Activated CD4-positive, alpha-beta memory T cell treated with anti-CD3 and anti-CD28 coated beads, Interleukin-2, amount 10 ng/mL, durations not matched to agents 7 days and 5 days (primary cell): ENCODE measurements around the gene PLAAT2. TPM values are rescaled to one million over a fixed set of nuclear protein-coding genes. Genes with fewer than 3 reads are reported as not detected.

Source experiments
- CTCF ChIA-PET: fragments of 350-600 bp; sonication (Branson Sonifier 250); formaldehyde crosslinking; loops from one replicate; lab custom pipeline; 2021; ENCODE audit warnings: antibody characterized with exemption, inconsistent platforms; lab: Charles Lee
- POLR2A ChIA-PET: fragments of 350-600 bp; sonication (Branson Sonifier 250); formaldehyde crosslinking; loops from one replicate; lab custom pipeline; 2021; ENCODE audit warnings: antibody characterized with exemption; lab: Charles Lee
- DNase-seq: peaks from one replicate; pipeline ENCODE4 v3.0.0-alpha.2; 2020
- H3K27ac Mint-ChIP-seq: one replicate; pipeline ENCODE4 v1.8.0; 2021; ENCODE audit warnings: mild to moderate bottlenecking, mixed read lengths
- H3K27me3 Mint-ChIP-seq: one replicate; pipeline ENCODE4 v1.8.0; 2021; ENCODE audit warnings: mixed read lengths
- H3K36me3 Mint-ChIP-seq: one replicate; pipeline ENCODE4 v1.8.0; 2021; ENCODE audit warnings: low read depth, mixed read lengths
- H3K4me1 Mint-ChIP-seq: one replicate; pipeline ENCODE4 v1.8.0; 2021; ENCODE audit warnings: mixed read lengths
- H3K4me3 Mint-ChIP-seq: one replicate; pipeline ENCODE4 v1.8.0; 2021; ENCODE audit warnings: mild to moderate bottlenecking, mixed read lengths
- H3K9me3 Mint-ChIP-seq: one replicate; pipeline ENCODE4 v1.8.0; 2021; ENCODE audit warnings: mixed read lengths
- total RNA-seq, 2 experiments: library from RNA; stranded (reverse); gene quantifications; one replicate each; pipeline ENCODE4 v1.2.3, GENCODE V29; 2021

The PLAAT2 gene
- total RNA-seq, 2 experiments from 2014 or later, result not detected

GRCh38 chr11:63569570-63569969 lies 6.4 kb upstream of the PLAAT2 start:
- Mint-ChIP-seq H3K9me3 (no peaks in the 10 kb centered on the region), H3K36me3 (peaks cover 8% of the 10 kb centered on the region), H3K27ac (no peak overlapping the region), H3K4me3 (no peak overlapping the region), H3K27me3 (peaks cover 5% of the 10 kb centered on the region), H3K4me1 (peaks cover 48% of the 10 kb centered on the region)
- no peak for DNase-seq
- ChIA-PET POLR2A (no interaction called here), CTCF (no interaction called here)

GRCh38 chr11:63567044-63567840 lies 4.1 kb upstream of the PLAAT2 start:
- Mint-ChIP-seq H3K36me3 (no peaks in the 10 kb centered on the region), H3K27me3 (peaks cover 5% of the 10 kb centered on the region), H3K4me3 (peak overlapping the region; percentile 44), H3K9me3 (no peaks in the 10 kb centered on the region), H3K4me1 (peaks cover 49% of the 10 kb centered on the region), H3K27ac (peak overlapping the region; percentile 78)
- POLR2A ChIA-PET, result interaction anchor here (0.7 to 2.3 kb wide), 8 partner anchors 9 to 76 kb away, joined by 3 to 22 read pairs (median 4); partner anchors contain the start of genes PLAAT4 and PLAAT5
- CTCF ChIA-PET, result interaction anchor here (0.5 to 1.7 kb wide), 4 partner anchors 12 to 31 kb away, joined by 3 to 6 read pairs (median 4); partner anchors contain the start of gene PLAAT4
- DNase-seq, result peak; percentile 72

GRCh38 chr11:63564784-63565350 lies 1.7 kb upstream of the PLAAT2 start:
- Mint-ChIP-seq H3K27ac (peak overlapping the region; percentile 22), H3K27me3 (no peaks in the 10 kb centered on the region), H3K9me3 (no peaks in the 10 kb centered on the region), H3K4me3 (no peak overlapping the region), H3K4me1 (peaks cover 63% of the 10 kb centered on the region), H3K36me3 (no peaks in the 10 kb centered on the region)
- ChIA-PET POLR2A (interaction anchor here (1.2 to 4.7 kb wide), 4 partner anchors 10 to 105 kb away, joined by 4 to 26 read pairs (median 11); partner anchors contain the start of genes ATL3 and PLAAT4), CTCF (interaction anchor here (0.9 to 1.6 kb wide), 2 partner anchors 8 to 22 kb away, joined by 3 to 7 read pairs; no protein-coding TSS in a partner anchor)
- no peak for DNase-seq

DNA sequence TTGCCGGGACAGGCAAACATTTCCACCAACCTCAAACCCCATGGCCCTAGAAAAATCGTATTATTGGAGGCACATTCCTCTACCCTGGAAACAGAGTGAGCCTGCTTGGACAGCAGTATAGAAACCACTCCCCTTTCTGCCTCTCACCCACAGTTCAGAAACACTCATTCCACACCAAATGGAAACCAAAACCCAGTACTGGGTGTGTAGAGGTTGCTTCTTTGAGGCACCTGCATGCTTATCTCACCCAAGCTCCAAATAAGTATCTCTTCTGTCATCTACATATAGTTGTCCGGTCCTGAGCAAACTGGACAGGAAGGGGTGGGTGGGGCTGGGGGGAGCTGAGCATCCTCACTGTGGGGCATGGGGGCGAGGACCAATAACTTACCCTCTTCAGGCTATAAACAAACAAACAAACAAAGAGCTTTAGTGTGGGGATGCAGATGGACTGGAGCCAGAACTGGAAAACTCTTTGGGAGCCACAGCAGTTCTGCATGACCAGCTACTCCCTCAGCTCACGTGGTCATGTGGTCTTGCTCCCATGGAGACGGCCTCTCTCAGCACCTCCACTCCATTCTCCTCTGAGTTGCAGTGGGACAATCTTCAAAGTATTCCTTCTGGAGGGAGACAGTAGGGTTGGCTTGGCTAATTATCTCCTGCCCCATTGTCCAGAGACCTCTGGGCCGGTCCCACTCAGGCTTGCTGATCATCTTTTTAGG lies 1.0 kb upstream of the PLAAT2 start:
- CTCF ChIA-PET, result interaction anchor here (0.8 to 1.6 kb wide), 3 partner anchors 9 to 27 kb away, joined by 3 to 7 read pairs (median 4); no protein-coding TSS in a partner anchor
- no peaks in the 10 kb centered on the region for H3K36me3 Mint-ChIP-seq
- no peaks in the 10 kb centered on the region for H3K9me3 Mint-ChIP-seq
- DNase-seq, result peak; percentile 41
- no peaks in the 10 kb centered on the region for H3K27me3 Mint-ChIP-seq
- peaks cover 64% of the 10 kb centered on the region for H3K4me1 Mint-ChIP-seq
- POLR2A ChIA-PET, result interaction anchor here (0.6 to 4.7 kb wide), 7 partner anchors 9 to 106 kb away, joined by 3 to 26 read pairs (median 4); partner anchors contain the start of genes ATL3 and PLAAT4
- peak overlapping the region; percentile 22 for H3K27ac Mint-ChIP-seq
- H3K4me3 Mint-ChIP-seq, result no peak overlapping the region

DNA sequence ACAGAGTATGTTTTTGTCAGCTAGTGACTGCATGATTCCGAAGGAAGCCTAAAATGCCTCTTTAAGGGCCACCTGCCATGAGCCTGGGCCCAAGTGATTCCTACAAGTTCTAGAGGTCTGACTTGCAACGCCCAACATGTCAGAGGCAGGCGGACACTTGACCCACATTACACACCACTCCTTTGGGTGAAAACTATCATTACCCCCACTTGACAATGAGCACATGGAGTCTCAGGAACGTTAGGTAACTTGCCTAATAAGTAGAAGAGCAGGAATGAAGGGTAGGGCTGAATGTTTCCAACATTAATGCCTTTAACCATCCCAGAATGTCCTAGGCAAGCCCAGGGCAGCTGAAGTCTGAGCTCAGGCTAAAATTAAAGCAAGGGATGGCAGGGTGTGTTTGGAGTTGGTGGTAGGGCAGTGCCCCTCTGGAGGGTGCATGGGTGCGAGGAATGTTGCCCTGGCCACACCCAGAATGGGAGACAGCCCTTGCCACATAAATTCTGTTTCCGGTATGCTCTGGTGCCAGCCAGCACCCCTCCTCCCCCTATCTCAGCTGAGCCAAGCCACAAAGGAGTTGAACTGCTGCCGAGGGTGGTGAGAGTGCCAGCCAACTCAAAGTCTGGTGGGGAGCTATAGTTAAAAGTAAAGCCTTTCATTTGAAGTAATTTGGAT lies 2.5 kb downstream of the PLAAT2 start:
- POLR2A ChIA-PET, result interaction anchor here (1.6 kb wide), 1 partner anchor 23 kb away, joined by 5 read pairs; no protein-coding TSS in a partner anchor
- DNase-seq, result no peak
- no peak overlapping the region for H3K4me3 Mint-ChIP-seq
- H3K36me3 Mint-ChIP-seq, result no peaks in the 10 kb centered on the region
- CTCF ChIA-PET, result no interaction called here
- H3K27me3 Mint-ChIP-seq, result no peaks in the 10 kb centered on the region
- no peak overlapping the region for H3K27ac Mint-ChIP-seq
- H3K9me3 Mint-ChIP-seq, result no peaks in the 10 kb centered on the region
- H3K4me1 Mint-ChIP-seq, result peaks cover 37% of the 10 kb centered on the region

DNA sequence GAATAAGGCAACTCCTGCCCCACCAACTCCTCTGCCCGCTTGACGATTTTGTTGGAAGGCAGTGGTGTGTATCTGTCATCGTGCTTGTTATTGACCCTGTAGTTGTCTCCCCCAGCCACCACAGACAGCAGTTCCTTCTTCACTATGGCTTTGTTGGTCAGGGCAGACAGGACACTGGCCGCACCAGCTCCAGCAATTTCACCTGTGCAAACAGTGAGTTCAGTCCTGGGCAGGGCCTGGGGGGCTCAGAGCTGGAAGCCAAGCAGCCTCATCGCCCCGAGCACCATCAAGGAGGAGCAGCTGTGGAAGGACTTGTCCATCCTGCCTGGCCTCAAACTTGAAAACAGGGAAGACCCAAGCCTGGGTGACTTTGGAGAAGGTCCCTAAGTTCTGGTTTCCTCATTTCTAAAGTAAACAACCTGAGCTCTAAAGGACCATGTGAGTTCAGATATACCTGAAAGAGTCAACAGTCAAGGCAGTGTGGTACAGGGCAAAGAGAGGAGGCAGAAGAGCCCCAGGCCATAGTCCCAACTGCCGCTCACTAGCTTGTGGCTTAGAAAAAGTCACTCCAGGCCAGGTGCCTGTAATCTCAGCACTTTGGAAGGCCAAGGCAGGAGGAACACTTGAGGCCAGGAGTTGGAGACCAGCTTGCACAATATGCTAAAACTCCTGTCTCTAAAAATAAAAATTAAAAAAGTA lies 4.6 kb downstream of the PLAAT2 start:
- POLR2A ChIA-PET, result interaction anchor here (1.0 kb wide), 1 partner anchor 8 kb away, joined by 3 read pairs; no protein-coding TSS in a partner anchor
- CTCF ChIA-PET, result interaction anchor here (0.8 kb wide), 1 partner anchor 22 kb away, joined by 3 read pairs; the partner anchor contains the start of gene PLAAT4
- DNase-seq, result no peak
- H3K4me3 Mint-ChIP-seq, result no peak overlapping the region
- H3K9me3 Mint-ChIP-seq, result no peaks in the 10 kb centered on the region
- H3K27ac Mint-ChIP-seq, result no peak overlapping the region
- no peaks in the 10 kb centered on the region for H3K36me3 Mint-ChIP-seq
- peaks cover 35% of the 10 kb centered on the region for H3K4me1 Mint-ChIP-seq
- no peaks in the 10 kb centered on the region for H3K27me3 Mint-ChIP-seq

DNA sequence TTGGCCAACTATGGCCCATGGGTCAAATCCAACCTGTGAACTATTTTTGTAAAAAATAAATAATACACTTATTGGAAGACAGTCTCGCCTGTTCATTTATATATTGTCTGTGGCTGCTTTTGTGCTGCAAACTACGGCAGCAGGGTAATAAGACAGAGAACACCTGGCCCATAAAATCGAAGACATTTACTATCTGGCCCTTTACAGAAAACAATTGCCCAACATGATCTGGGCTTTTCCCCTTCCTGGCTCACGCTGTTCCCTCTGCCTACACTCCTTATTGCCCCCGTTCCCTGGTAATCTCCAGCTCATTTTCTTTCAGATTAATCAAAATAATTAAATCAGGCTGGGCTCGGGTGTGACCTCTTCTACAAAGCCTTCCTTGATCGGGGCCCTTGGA lies 5.6 kb downstream of the PLAAT2 start:
- no peak for DNase-seq
- ChIA-PET POLR2A (interaction anchor here (2.4 kb wide), 1 partner anchor 21 kb away, joined by 10 read pairs; the partner anchor contains the start of gene PLAAT4), CTCF (no interaction called here)
- Mint-ChIP-seq H3K4me3 (no peak overlapping the region), H3K36me3 (no peaks in the 10 kb centered on the region), H3K27me3 (no peaks in the 10 kb centered on the region), H3K27ac (no peak overlapping the region), H3K4me1 (peaks cover 41% of the 10 kb centered on the region), H3K9me3 (no peaks in the 10 kb centered on the region)

DNA sequence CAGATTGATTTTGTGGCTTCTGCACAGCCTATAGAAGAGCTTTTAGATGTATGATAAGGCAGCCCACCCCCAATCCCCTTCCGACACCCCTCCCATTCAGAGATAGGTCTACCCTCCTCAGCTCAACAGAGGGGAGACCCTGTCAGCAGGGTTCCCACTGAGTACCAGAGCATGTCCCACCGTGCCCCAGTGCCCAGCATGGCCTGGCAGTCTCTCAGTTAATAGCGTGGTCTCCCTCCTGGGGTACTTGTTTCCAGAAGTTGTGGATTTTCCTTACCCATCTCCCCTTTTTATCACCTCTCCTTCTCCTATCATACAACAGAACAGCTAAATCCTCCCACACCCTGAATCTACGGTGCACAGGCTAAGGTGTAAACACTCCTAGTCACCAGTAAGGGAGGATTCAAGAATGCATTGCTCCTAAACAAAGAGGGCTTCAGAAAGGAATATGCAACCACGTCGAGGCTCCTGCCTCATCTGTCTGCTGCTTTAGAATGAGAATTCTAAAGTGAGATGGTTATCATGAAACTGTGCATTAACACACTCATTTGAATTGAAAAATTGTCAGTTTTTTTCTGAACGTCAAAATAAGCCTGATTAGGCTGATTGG lies 6.7 kb downstream of the PLAAT2 start:
- DNase-seq, result no peak
- H3K36me3 Mint-ChIP-seq, result no peaks in the 10 kb centered on the region
- H3K27me3 Mint-ChIP-seq, result no peaks in the 10 kb centered on the region
- CTCF ChIA-PET, result no interaction called here
- POLR2A ChIA-PET, result interaction anchor here (1.5 to 2.4 kb wide), 3 partner anchors 8 to 20 kb away, joined by 5 to 10 read pairs (median 9); partner anchors contain the start of gene PLAAT4
- no peak overlapping the region for H3K4me3 Mint-ChIP-seq
- H3K9me3 Mint-ChIP-seq, result no peaks in the 10 kb centered on the region
- no peak overlapping the region for H3K27ac Mint-ChIP-seq
- peaks cover 46% of the 10 kb centered on the region for H3K4me1 Mint-ChIP-seq

- Mint-ChIP-seq H3K4me1 (peaks cover 40% of the 10 kb centered on the region), H3K27ac (no peak overlapping the region), H3K27me3 (no peaks in the 10 kb centered on the region), H3K9me3 (no peaks in the 10 kb centered on the region), H3K36me3 (no peaks in the 10 kb centered on the region), H3K4me3 (no peak overlapping the region)
- CTCF ChIA-PET, result interaction anchor here (0.8 kb wide), 2 partner anchors 12 to 18 kb away, joined by 3 read pairs; no protein-coding TSS in a partner anchor
- POLR2A ChIA-PET, result interaction anchor here (1.0 to 5.2 kb wide), 5 partner anchors 9 to 18 kb away, joined by 3 to 53 read pairs (median 5); partner anchors contain the start of genes PLAAT2 and PLAAT4
- DNase-seq, result no peak
These were observed 8.3 kb downstream of the PLAAT2 start for GRCh38 chr11:63554877-63555223.

- Mint-ChIP-seq H3K27me3 (no peaks in the 10 kb centered on the region), H3K27ac (peak overlapping the region; percentile 90), H3K36me3 (no peaks in the 10 kb centered on the region), H3K4me3 (peak overlapping the region; percentile 46), H3K4me1 (peaks cover 39% of the 10 kb centered on the region), H3K9me3 (no peaks in the 10 kb centered on the region)
- POLR2A ChIA-PET, result interaction anchor here (0.6 to 5.2 kb wide), 7 partner anchors 8 to 22 kb away, joined by 3 to 53 read pairs (median 5); partner anchors contain the start of genes PLAAT2 and PLAAT4
- peak; percentile 57 for DNase-seq
- CTCF ChIA-PET, result interaction anchor here (0.6 to 1.3 kb wide), 2 partner anchors 13 to 49 kb away, joined by 3 to 6 read pairs; no protein-coding TSS in a partner anchor
These were observed 9.4 kb downstream of the PLAAT2 start for GRCh38 chr11:63553759-63554158.

DNA sequence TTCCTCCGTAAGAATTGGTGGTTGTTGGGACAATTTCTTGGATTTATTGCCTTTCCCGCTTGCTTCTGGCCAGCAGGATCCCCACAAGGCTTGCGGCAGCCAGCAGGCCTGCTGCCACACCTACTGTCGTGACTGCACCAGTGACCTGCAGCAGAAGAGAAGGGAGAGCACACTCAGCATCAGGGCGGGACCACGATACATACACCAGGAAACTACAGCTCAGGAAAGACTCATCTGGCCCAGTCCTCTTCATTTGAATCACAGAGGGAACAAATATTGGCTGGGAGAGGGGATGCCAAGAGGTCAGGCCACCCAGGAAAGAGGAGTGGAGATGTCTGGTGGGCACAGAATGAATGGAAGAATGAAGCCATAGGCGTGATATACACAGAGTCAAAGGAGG lies 10.3 kb downstream of the PLAAT2 start:
- Mint-ChIP-seq H3K27ac (peak overlapping the region; percentile 48), H3K36me3 (peaks cover 4% of the 10 kb centered on the region), H3K4me1 (peaks cover 39% of the 10 kb centered on the region), H3K4me3 (peak overlapping the region; percentile 6), H3K27me3 (no peaks in the 10 kb centered on the region), H3K9me3 (no peaks in the 10 kb centered on the region)
- POLR2A ChIA-PET, result interaction anchor here (1.1 to 5.2 kb wide), 6 partner anchors 11 to 39 kb away, joined by 4 to 53 read pairs (median 6); partner anchors contain the start of genes PLAAT2 and PLAAT4
- no peak for DNase-seq
- CTCF ChIA-PET, result interaction anchor here (1.3 kb wide), 1 partner anchor 14 kb away, joined by 6 read pairs; no protein-coding TSS in a partner anchor
